Colonic mucosa (tissue), 4 donors: ENCODE data around the gene WNT4. TPM values are rescaled to one million over a fixed set of nuclear protein-coding genes. Genes with fewer than 3 reads are reported as not detected.

Experiments
- DNase-seq: peaks from one replicate; pipeline ENCODE4 v3.0.0-alpha.2; 2020
- H3K27ac ChIP-seq: fragments of 200-600 bp; one replicate; pipeline ENCODE4 v1.8.0; 2021
- H3K27me3 ChIP-seq: fragments of 200-600 bp; one replicate; pipeline ENCODE4 v1.8.0; 2021
- H3K36me3 ChIP-seq: fragments of 200-600 bp; one replicate; pipeline ENCODE4 v1.8.0; 2021
- H3K4me1 ChIP-seq: fragments of 200-600 bp; one replicate; pipeline ENCODE4 v1.8.0; 2021; ENCODE audit warnings: mild to moderate bottlenecking
- H3K4me3 ChIP-seq: fragments of 200-600 bp; one replicate; pipeline ENCODE4 v1.8.0; 2021
- H3K9ac ChIP-seq, 2 donors: one replicate each; pipeline ENCODE4 v1.7.0; 2013; ENCODE audit warnings: control low read depth in 2 of 2, low read depth in 2 of 2, low read length in 2 of 2
- H3K9me3 ChIP-seq: fragments of 200-600 bp; one replicate; pipeline ENCODE4 v1.8.0; 2021
- CTCF ChIP-seq: fragments of 200-600 bp; IDR thresholded peaks from one replicate; pipeline ENCODE4 v1.8.0; 2022; ENCODE audit warnings: antibody characterized with exemption, mild to moderate bottlenecking
- intact Hi-C: fragments of 100-400 bp; cut with DNase I; formaldehyde crosslinking; loops from one replicate; pipeline ENCODE4 v1.14.1; 2022
- total RNA-seq, 2 donors: library from RNA; stranded (reverse); fragmentation: NEBNext Ultra II Directional in 1 of 2; extraction: Animal tissue kit (Norgen Biotek cat#: 25700) in 1 of 2; gene quantifications; one replicate each; pipeline ENCODE4 v1.2.1, GENCODE V29; 2021
- donor health status: healthy.
- donor health status: DM: no; HTN: no; CAD: no.
- donor health status: DM: no; HTN: no; CAD: no.

WNT4 gene
- total RNA-seq, 2 donors from 2014 or later: 2.5 to 2.7 TPM

GRCh38 chr1:22133247-22133930, 9.5 kb downstream of the WNT4 start:
- Histone ChIP-seq H3K4me3 (no peak overlapping the region), H3K9me3 (no peaks in the 10 kb centered on the region), H3K27me3 (no peaks in the 10 kb centered on the region), H3K36me3 (no peaks in the 10 kb centered on the region), H3K9ac (no peak overlapping the region), H3K27ac (no peak overlapping the region), H3K4me1 (no peaks in the 10 kb centered on the region)
- intact Hi-C loops: loop anchor here (2.0 to 10.0 kb wide), 3 partner anchors 144 to 511 kb away; partner anchors contain the start of gene C1QC
- no peak for DNase-seq
- no peak for TF ChIP-seq CTCF

GRCh38 chr1:22132517-22133235, 10.2 kb downstream of the WNT4 start:
- H3K9me3 ChIP-seq: no peaks in the 10 kb centered on the region
- no peak overlapping the region for H3K9ac ChIP-seq
- TF ChIP-seq CTCF: no peak
- DNase-seq: no peak
- no peak overlapping the region for H3K27ac ChIP-seq
- no peaks in the 10 kb centered on the region for H3K36me3 ChIP-seq
- intact Hi-C loops: loop anchor here (2.0 to 10.0 kb wide), 3 partner anchors 145 to 512 kb away; partner anchors contain the start of gene C1QC
- no peaks in the 10 kb centered on the region for H3K4me1 ChIP-seq
- H3K4me3 ChIP-seq: no peak overlapping the region
- H3K27me3 ChIP-seq: no peaks in the 10 kb centered on the region

- H3K36me3 ChIP-seq: no peaks in the 10 kb centered on the region
- H3K4me1 ChIP-seq: no peaks in the 10 kb centered on the region
- peak; percentile 61 for DNase-seq
- no peak overlapping the region for H3K27ac ChIP-seq
- no peaks in the 10 kb centered on the region for H3K9me3 ChIP-seq
- no peak overlapping the region for H3K9ac ChIP-seq
- H3K4me3 ChIP-seq: no peak overlapping the region
- intact Hi-C loops: loop anchor here (2.0 to 10.0 kb wide), 3 partner anchors 145 to 513 kb away; partner anchors contain the start of gene C1QC
- peak; percentile 84 for TF ChIP-seq CTCF
- no peaks in the 10 kb centered on the region for H3K27me3 ChIP-seq
These were observed 10.9 kb downstream of the WNT4 start for GRCh38 chr1:22131875-22132486.

GRCh38 chr1:22131062-22131461, 11.8 kb downstream of the WNT4 start:
- DNase-seq: no peak
- Histone ChIP-seq H3K27me3 (no peaks in the 10 kb centered on the region), H3K9me3 (no peaks in the 10 kb centered on the region), H3K36me3 (no peaks in the 10 kb centered on the region), H3K9ac (no peak overlapping the region), H3K4me3 (no peak overlapping the region), H3K4me1 (no peaks in the 10 kb centered on the region), H3K27ac (no peak overlapping the region)
- intact Hi-C loops: loop anchor here (5.0 to 10.0 kb wide), 2 partner anchors 146 to 514 kb away; partner anchors contain the start of gene C1QC
- TF ChIP-seq CTCF: no peak

GRCh38 chr1:22129501-22130117, 13.3 kb downstream of the WNT4 start:
- intact Hi-C loops: loop anchor here (5.0 to 10.0 kb wide), 2 partner anchors 148 to 515 kb away; partner anchors contain the start of gene C1QC
- Histone ChIP-seq H3K27me3 (no peaks in the 10 kb centered on the region), H3K4me3 (no peak overlapping the region), H3K27ac (no peak overlapping the region), H3K4me1 (no peaks in the 10 kb centered on the region), H3K9me3 (no peaks in the 10 kb centered on the region), H3K36me3 (no peaks in the 10 kb centered on the region), H3K9ac (no peak overlapping the region)
- TF ChIP-seq CTCF: no peak
- DNase-seq: no peak
